Measurements from ENCODE around the gene KRTAP10-3. TPM values are rescaled to one million over a fixed set of nuclear protein-coding genes. Genes with fewer than 3 reads are reported as not detected.

KRTAP10-3 gene
- total RNA-seq, 1 donor from 2014 or later: not detected

DNA sequence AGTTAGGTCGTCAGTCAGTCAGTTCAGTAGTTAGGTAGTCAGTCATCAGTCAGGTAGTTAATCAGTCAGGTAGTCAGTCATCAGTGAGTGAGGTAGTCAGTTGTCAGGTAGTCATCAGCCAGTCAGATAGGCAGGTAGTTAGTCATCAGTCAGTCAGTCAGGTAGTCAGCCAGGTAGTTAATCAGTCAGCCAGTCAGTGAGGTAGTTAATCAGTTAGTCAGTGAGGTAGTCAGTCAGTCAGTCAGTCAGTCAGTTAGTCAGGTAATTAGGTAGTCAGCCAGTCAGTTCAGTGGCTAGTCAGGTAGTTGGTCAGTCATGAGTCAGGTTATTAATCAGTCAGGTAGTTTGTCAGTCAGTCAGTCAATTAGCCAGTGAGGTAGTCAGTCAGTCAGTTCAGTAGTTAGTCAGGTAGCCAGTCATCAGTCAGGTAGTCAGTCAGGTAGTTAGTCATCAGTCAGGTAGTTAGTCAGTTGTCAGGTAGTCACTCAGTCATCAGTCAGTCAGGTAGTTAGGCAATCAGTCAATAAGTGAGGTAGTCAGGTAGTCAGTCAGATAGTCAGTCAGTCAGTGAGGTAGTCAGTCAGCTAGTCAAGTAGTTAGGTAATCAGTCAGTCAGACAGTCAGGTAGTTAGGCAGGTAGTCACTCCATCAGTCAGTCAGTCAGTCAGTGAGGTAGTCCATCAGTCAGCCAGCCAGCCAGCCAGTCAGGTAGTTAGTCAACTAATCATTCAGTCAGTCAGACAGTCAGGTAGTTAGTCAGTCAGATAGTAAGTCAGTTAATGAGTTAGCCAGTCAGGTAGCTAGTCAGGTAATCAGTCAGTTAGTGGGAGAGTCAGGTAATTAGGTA, 34.8 kb downstream of the KRTAP10-3 start:
- ATAC-seq (no peak), DNase-seq (ENCODE audit: low spot score) (no peak)
- intact Hi-C loops (cut with DNase I): no loop called here

DNA sequence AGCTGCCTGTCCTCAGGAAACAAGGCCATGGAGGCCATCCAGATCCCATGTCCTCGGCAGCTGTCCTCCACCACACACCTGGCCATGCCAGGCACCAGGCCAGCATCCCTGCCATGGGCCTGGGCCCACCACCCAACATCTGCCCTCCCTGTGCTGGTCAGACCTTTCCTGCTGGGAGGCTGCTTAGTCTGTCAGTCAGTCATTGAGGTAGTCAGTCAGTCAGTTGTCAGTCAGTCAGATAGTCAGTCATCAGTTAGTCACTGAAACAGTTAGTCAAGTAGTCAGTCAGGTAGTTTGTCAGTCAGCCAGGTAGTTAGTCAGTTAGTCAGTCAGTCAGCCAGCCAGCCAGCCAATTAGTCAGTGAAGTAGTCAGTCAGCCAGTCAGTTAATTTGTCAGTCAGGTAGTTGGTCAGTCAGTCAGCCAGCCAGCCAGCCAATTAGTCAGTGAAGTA, 35.8 kb downstream of the KRTAP10-3 start:
- DNase-seq (ENCODE audit: low spot score): no peak
- no peak for ATAC-seq
- intact Hi-C loops (cut with DNase I): no loop called here

DNA sequence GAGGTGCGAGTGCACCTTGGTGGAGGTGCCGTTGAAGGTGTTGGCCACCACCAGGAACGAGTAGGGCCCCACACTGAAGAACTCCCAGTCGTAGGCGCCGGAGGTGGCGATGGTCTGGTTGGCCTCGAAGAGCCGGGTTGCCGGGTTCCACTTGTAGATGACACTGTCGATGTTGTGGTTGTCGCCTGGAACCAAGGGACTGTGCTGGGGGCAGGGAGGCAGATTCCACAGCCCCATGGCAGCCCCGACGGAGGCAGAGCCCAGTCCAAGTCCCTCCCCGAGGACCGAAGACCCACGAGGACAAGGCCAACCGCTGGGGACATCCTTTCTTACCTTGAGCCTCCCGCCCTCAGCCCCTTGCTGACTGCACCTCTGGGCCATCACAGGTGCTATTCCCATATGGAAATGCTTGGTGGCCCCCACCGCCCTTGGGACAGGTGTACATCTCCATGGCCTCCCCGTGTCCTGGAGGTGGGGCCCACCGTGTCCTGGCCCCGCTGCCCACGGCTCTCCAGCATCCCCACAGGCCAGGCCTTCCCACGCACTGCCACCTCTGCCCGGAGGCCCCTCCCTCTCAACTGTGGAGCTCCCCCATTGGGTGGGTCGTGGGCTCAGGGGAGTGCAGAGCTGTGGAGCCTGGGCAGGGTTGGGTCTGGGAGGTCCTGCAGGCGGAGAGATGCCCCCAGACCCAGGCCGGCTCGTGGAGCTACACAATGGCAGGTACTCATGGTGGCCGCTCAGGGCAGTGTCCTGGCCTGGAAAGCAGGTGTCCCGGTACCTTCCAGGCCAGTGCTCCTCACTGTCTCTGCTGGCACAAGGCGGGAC, 36.5 kb downstream of the KRTAP10-3 start:
- DNase-seq (ENCODE audit: low spot score) (peak; percentile 45), ATAC-seq (no peak)
- intact Hi-C loops (cut with DNase I): no loop called here

DNA sequence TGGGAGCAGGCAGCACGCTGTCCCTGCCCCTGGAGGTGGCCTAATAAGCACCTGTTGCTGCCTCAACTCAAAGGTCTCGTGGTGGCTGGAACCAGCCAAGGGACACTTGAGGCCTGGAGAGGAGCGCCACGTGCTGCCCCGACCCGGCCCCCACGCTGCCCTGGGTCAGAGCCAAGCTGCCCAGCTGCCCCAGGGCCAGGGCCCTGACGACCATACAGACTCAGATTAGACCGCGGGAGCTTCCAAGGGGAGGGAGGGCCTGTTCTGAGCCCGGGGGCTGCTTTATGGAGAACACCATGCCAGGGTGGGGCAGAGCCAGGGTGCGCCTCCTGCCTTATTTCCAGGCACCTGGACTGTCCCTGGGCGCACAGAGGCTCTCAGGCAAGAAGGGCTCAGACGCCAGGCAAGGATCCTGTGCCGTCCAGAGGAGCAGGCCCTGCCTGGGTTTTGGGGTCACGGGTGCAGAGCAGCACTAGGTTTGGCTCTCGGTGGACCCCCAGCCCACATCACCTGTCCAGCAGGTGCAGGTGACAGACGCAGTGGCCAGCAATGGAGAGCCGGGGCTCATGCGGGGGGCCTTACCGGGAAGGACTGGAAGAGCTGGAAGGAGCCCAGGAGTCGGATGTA, 37.2 kb downstream of the KRTAP10-3 start:
- intact Hi-C loops (cut with DNase I): no loop called here
- DNase-seq (ENCODE audit: low spot score): no peak

DNA sequence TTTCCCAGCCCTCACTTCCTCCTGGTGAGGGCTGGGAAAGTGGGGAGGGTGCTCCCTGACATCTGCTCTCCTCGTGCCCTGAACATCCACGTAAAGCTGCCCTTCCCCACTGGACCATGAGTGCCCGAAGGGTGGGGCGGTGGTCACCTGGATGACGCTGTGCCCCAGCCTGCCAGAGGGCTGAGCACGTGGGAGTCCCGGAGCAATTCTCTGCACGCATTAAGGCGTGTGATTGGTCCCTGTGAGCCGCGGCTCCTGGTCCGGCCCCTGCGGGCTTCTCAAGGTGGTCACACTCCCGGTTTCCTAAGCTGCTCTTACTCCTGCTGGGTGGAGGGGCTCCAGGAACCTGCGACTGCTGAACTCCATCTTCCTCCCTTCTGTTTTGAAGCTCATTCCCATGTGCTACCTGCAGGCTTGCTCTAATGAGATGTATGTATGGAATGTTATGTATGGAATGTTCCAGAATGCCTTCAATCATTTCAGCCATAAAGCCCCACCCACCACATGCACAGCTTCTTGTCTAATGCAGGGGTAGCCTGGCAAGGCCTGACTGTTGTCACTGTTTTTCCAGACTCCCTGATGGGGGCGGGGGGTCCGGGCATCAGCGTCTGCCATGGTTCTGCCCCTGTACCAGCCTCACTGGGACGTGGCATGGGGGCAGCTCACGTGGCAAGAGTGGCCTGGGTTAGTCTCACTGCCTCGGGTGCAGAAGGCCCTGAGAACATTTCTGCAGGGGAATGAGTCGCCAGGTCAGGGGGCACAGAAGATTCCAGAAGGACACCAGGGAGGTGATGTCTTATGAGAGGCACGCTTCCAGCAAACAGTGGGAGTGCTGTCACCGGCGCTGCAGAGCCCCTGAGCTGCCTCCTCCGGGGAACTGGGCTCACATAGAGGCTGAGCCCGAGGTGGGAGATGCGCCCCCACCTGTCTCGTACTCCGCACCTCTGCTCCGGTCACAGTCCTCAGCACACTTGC, 38.0 kb downstream of the KRTAP10-3 start:
- ATAC-seq (no peak), DNase-seq (ENCODE audit: low spot score) (no peak)
- intact Hi-C loops (cut with DNase I): no loop called here

More for the DNA sequence above, 37.2 kb downstream of the KRTAP10-3 start:
- no peak for ATAC-seq

DNA sequence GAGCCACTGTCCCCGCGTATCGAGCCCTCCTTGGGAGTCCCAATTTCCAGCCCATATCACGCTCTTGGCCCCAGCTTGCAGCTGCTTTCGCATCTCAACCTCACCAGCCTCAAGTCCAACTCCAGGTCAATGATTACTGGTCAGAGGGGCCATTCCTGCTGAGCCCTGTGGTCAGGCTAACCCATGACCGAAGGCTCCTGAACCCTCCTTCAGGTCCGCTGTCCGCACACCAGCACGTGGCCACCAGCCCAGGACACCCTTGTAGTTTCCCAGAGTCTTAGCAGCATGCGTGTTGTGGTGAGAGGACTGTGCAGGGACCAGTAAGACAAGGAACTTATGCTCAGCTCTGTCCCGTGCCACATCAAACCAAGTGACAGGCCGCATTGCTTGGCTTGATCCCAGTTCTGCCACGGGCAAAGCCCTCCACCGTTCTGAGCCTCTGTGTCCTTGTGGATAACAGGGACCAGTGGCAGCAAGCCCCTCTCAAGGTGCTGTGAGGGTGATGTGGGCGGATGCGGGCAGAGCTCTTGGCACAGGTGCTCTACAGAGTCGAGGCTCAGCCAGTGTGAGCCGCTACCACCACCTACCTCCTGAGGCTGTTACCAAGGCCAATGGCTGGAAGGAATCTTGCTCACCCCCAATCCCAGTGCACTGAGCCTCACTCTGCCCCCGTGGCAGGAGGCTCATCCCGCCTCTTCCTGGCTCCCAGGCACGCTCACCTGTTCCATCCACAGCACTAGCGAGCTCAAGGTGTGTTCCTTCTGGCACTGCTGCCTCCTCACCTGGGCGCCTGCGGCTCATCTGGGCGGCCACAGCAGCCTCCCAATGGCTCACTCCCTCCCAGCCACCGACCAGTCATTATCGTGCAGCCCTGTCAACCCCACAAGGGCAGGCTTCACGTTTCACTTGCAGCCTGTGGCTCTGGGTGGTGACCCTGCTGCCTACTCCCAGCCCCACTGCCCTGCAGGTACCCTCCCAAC, 39.0 kb downstream of the KRTAP10-3 start:
- intact Hi-C loops (cut with DNase I): loop anchor here (10.0 kb wide), 1 partner anchor 275 kb away; no protein-coding TSS in a partner anchor
- no peak for DNase-seq (ENCODE audit: low spot score)
- ATAC-seq: no peak

DNA sequence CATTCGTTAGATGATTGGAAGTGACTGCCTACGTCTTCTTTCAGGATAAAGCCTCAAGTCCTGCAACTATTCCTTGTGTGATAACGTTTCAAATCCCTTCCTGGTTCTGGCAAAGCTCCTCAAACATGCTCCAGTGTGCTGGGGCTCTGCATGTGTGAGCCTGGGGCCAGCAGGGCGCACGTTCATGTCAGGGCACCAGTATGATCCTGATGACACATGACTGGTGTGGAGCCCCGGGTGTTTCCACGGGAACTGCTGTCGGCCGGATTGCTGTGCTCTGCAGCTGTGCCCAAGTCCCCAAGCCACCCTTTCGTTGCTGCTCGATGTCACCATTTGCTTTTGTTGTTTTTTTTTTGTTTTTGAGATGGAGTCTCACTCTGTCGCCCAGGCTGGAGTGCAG, 39.9 kb downstream of the KRTAP10-3 start:
- ATAC-seq (no peak), DNase-seq (ENCODE audit: low spot score) (no peak)
- intact Hi-C loops (cut with DNase I): loop anchor here (10.0 kb wide), 1 partner anchor 276 kb away; no protein-coding TSS in a partner anchor

DNA sequence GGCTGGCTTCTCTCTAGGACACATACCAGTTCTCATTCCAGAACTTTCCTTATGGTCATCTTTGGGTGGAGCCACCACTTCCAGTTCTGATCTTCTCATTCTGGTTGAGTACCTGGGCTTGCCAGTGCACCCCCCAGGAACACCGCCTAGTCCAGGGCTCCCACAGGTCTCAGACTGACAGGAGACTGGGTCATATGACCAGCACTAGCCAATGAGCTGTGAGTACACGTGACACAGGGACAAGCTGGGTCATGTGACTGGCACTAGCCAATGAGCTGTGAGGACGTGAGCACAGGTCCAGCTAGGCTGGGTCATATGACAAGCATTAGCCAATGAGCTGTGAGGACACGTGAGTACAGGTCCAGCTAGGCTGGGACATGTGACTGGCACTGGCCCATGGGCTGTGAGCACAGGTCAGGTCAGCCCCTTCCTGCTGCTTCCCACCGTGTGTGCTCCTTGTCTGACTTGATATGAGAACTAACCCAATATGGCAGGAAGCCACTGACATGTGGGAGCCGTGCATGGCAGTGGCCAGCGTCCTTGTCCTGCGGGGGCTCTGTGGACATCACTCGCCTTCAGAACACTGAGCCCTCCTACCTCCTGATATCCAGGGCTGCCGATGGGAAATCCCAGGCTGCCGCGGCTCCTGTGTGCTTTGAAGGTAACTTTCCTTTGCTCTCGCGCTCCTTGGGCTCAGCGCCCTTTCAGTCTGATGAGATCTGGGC, 41.3 kb downstream of the KRTAP10-3 start:
- DNase-seq (ENCODE audit: low spot score) (no peak), ATAC-seq (peak; percentile 36)
- intact Hi-C loops (cut with DNase I): loop anchor here (10.0 kb wide), 1 partner anchor 277 kb away; no protein-coding TSS in a partner anchor

DNA sequence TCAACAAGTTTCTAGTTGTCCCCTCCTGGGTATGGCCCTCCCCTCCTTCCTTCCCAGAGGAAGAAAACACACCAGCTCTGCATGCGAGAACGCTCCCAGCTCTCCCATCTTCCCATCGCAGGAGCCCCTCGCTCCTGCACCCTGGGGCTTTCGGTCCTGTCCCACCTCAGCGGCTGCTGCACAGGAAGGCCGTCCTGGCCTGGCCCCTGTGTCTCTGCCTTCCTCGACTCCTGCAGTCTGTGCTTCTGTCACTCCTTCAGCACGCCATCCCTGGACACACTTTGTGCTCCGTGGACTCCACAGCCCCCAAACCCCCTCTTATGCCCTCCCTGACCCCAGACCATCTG, 41.8 kb downstream of the KRTAP10-3 start:
- ATAC-seq: no peak
- intact Hi-C loops (cut with DNase I): loop anchor here (10.0 kb wide), 1 partner anchor 278 kb away; no protein-coding TSS in a partner anchor
- DNase-seq (ENCODE audit: low spot score): no peak

DNA sequence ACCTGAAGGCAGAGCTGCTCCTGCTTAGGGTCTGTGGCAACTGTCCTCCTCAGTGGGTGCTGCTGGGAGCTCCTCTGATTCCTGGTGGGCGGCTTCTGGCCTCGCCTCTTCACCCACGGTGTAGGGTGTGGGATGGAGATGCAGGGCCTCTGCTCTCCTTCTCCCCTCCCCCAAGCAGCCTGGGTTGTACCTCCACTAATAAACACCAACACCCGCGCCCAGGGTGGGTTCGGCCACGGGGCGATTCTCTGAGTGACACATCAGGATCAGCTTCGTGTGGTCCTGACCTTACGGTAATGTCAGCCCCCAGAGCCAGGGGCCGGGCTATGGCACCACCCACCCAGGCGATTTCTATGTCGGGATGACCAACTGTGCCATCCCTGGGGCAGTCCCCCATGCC, 42.3 kb downstream of the KRTAP10-3 start:
- no peak for DNase-seq (ENCODE audit: low spot score)
- intact Hi-C loops (cut with DNase I): loop anchor here (10.0 kb wide), 1 partner anchor 278 kb away; no protein-coding TSS in a partner anchor

DNA sequence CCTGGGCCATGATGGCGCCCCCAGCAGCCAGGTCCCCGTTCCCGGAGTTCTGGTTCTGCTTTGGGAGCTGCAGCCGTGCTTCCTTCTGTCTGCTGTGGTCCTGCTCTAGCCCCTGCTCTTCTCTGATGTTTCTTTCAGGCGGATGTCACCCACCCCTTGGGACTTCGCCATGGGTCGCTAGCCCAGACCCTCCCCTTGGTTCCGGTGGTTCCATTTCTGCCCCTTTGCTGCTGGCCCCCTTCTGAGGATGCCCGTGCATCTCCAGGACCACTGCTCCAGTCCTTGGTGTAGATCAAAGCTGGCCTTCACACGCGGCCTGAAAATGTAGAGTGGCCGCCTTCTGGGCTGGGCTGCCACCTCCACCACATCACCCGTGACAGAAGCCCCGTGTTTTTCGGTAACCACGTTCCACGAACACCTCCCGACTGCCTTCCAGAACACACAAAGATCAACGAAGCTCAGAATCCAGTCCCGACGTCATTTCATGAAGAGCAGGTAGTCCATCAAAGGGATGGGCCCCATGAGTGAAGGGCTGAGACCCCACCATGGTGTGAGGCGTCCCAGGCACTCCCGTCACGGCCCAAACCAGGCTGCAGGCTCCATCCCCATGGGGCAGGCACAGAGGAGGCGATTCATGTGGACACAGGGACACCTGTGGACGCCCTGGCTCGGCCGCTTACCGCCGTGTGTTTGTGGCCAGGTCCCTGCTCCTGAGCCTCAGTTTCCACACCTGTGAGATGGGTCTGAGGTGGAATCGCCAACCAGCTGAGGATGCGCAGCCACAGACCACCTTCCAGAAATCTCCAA, 43.0 kb downstream of the KRTAP10-3 start:
- ATAC-seq (no peak), DNase-seq (ENCODE audit: low spot score) (no peak)
- intact Hi-C loops (cut with DNase I): loop anchor here (10.0 kb wide), 1 partner anchor 279 kb away; no protein-coding TSS in a partner anchor

More for the DNA sequence above, 42.3 kb downstream of the KRTAP10-3 start:
- no peak for ATAC-seq

DNA sequence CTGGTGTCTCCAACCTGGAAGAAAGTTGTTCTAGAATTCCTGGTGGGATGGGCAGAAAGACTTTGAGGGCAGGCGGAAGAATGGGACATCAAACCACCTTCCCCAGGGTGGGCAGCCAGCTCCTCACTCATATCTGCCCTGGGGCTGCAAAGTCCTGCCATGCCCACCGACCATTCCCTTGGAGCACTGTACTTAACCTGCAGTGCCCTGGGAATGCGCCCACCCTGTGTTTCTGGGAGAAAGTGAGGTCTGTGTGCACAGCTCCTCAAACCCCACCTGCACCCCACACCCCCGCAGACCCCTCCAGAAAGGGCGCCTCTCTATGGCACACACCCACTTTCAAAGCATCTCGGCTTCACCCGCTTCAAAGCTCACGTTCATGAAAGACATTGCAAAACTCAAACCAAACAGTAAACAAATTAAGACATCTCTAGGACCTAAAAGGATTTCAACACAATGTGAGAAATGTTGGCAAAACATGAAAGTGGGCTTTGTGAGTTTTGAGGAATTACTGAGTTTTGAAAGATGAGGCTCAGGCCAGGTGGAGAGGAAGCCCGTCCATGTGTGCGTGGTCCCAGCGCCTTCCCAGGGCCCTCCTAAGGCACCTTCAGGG, 43.7 kb downstream of the KRTAP10-3 start:
- DNase-seq (ENCODE audit: low spot score): no peak
- intact Hi-C loops (cut with DNase I): loop anchor here (10.0 kb wide), 1 partner anchor 280 kb away; no protein-coding TSS in a partner anchor
- ATAC-seq: no peak

DNA sequence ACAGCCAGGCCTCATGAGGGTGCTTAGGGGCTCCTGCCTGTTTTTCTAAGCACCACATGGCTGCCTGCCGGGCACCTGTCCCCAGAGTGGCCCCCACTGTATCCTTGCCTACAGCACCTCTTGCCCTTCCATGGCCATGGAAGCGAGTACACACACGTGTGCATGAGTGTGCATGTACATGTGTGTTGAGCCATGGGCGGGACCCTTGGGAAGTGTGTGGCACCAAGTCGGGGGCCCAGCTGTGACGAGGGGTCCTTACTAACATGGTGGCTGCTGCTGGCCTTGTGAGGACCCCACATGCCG, 44.4 kb downstream of the KRTAP10-3 start:
- ATAC-seq (no peak), DNase-seq (ENCODE audit: low spot score) (no peak)
- intact Hi-C loops (cut with DNase I): loop anchor here (10.0 kb wide), 1 partner anchor 281 kb away; no protein-coding TSS in a partner anchor

DNA sequence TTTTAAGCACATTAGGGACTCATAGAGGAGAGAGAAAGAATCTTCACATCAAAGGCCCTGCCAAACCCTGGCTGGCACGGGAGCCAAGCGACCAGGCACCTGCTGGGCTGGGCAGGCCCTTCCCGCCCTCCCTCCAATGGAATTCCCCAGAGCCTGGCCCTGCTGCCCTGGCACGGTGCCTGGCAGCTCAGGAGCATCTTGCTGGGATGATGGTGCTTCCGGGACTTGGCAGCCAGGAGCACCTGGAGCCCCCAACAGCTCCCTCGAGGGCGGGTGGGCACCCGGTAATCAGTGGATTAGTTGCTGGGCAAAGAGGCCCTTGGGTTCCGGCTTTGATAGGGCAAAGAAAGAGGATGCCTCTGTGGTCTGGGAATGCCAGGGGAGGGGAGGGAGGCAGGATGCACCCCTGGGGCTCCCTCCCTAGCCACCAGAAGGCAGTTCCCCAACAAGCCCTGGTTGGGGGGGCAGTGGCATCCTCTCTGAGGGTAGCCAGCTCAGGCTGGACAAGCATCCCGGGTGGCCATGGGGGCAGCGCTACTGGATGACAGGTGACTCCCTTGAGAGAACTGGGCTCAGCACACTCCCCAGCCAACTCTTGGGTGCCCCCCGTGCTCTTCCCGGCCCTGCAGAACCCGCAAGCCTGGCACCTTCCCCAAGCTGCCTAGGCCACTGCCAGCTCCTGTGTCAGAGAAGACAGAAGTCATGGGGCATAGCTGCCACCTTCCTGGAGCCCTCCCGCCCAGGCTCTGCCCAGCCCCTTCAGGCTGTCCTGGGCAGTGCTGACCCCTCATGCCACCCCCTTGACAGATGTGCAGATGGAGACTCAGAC, 45.0 kb downstream of the KRTAP10-3 start:
- intact Hi-C loops (cut with DNase I): loop anchor here (10.0 kb wide), 1 partner anchor 281 kb away; no protein-coding TSS in a partner anchor
- DNase-seq (ENCODE audit: low spot score): no peak
- ATAC-seq: no peak
